ENCODE data around the gene CTSS.
"Not testable (repeated sequence)": the region's sequence is repeated elsewhere in the genome, so short reads cannot be mapped to it uniquely, and the experiment has no call there.

Gene CTSS

GRCh38 chr1:150765296-150765976 lies at the start of gene CTSS:
Gene CTSS (minus strand): TSS chr1:150765778. CDS start chr1:150764763, 1,015 bp downstream.
- no peak for DNase-seq (ENCODE audit: low read depth in 2 of 2)

DNA sequence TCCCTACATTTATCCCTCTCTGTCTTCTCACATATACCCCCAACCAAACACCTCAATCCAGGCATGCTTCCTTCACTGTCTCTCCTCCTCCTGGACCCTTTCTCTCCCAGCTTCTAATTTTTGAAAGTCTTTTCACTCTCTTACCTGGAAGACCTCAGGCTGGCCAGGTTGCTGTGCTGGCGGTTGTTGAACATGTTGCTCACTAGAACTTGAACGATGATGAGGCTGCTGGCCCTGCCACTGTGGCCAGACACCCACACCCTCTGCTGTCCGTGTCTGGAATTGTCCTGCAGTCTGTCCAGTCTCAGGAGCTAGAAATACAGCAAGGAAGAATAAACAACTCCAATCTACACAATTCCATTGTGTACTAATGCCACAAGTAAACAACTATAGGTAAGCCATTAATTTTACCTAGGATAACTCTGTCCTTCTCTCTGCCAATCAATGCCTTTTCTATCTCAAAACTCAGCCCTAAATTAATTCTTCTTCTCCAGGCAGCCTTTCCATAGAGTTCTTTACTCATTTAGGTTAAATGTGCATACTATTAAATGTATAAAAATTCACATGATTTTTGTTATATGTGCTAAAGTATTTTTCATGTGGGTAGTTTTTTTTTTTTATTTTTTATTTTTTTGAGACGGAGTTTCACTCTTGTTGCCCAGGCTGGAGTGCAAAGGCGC lies 47.6 kb upstream of the CTSS start:
- no peak for DNase-seq (ENCODE audit: low read depth in 2 of 2)

- no peak for DNase-seq (ENCODE audit: low read depth in 2 of 2)
These were observed 45.5 kb upstream of the CTSS start for GRCh38 chr1:150810958-150811659.

DNA sequence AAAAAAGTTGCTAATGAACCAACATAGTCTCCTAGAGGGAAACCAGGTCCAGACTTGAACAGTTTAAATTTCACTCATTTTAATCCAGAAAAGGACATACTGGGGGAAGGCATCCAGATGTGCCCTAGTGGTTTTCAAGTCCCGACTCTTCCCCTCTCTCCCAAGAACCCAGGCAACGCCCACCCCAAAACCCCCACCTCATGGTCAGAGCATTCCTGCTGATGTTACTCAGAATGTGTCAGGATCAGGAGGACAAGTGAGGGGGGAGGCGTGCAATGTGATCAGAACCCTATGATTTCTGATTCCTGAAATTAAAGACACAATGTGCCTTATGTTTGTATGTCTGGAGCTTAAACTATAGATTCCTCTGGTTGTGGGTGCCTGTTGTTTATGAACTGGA lies 44.1 kb upstream of the CTSS start:
- DNase-seq (ENCODE audit: low read depth in 2 of 2), result no peak

GRCh38 chr1:150808846-150809245 lies 43.3 kb upstream of the CTSS start:
- no peak for DNase-seq (ENCODE audit: low read depth in 2 of 2)

GRCh38 chr1:150808121-150808520 lies 42.5 kb upstream of the CTSS start, which contains the start of gene CTSK:
Gene CTSK (minus strand): TSS chr1:150808260. CDS start chr1:150806805, 1,455 bp downstream.
- no peak for DNase-seq (ENCODE audit: low read depth in 2 of 2)

DNA sequence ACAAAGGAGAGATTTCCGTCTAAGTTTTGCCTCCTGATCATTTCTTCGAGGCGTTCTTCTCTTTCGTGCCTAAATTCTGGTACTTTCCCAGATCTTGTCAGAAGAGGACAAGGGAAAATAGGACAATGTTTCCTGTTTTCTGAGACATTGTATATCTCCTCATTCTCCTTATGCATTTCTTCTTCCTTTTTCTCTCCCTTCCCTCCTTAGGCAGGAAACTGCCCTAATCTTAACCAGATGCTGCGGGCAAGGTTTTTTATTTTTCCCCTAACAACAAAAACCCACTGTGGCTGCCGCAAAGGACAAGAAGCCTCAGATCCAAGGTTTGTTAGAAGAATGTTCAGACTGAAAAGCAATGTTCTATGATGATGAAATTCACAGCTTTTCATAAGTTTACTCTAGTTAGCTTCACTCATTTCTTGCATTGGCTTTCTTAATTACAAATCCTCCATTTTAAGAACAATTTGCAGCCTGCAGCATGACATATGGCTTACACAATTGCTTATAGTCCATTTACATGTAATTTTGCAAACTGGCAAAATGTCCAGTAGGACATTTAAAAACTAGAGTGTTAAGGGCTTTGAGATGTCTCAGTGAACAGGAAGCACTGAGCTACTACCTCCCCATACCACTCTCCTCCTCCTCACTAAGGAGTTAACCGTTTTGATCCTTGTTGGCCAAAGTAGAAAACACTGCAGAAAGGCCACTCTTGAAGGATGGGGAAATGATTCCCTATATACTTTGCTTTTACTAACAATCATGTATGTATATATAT lies 41.9 kb upstream of the CTSS start:
- DNase-seq (ENCODE audit: low read depth in 2 of 2), result no peak

DNA sequence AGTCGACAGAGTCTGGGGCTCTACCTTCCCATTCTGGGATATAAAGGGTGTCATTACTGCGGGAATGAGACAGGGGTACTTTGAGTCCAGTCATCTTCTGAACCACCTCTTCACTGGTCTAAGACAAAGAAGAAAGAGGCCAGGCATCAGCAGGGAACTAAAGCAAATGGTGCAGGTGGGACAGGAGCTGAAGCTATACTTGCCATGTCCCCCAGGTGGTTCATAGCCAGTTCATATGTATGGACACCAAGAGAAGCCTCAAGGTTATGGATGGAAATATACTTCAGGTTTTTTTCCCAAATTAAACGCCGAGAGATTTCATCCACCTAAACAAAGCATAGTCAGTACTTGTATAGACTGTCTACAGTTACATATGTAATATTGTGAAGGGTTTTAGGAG lies 40.3 kb upstream of the CTSS start:
- DNase-seq (ENCODE audit: low read depth in 2 of 2), result no peak

GRCh38 chr1:150804671-150805070 lies 39.1 kb upstream of the CTSS start:
- no peak for DNase-seq (ENCODE audit: low read depth in 2 of 2)

GRCh38 chr1:150799089-150799488 lies 33.5 kb upstream of the CTSS start:
- DNase-seq (ENCODE audit: low read depth in 2 of 2), result no peak

DNA sequence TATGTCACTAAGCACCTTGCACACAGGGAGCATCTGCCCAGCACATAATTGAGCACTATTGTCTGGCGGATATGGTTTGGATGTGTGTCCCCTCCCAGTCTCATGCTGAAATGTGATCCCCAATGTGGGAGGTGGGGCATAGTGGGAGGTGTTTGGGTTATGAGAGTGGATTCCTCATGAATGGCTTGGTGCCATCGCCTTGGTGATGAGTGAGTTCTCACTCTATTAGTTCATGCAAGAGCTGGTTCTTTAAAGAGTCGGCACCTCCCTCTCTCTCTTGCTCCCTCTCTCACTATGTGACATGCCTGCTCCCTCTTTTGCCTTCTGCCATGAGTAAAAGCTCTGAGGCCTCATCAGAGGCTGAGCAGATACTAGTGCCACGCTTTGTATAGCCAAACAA lies 32.9 kb upstream of the CTSS start:
- no peak for DNase-seq (ENCODE audit: low read depth in 2 of 2)

- DNase-seq (ENCODE audit: low read depth in 2 of 2), result no peak
These were observed 30.8 kb upstream of the CTSS start for GRCh38 chr1:150796374-150796773.

DNA sequence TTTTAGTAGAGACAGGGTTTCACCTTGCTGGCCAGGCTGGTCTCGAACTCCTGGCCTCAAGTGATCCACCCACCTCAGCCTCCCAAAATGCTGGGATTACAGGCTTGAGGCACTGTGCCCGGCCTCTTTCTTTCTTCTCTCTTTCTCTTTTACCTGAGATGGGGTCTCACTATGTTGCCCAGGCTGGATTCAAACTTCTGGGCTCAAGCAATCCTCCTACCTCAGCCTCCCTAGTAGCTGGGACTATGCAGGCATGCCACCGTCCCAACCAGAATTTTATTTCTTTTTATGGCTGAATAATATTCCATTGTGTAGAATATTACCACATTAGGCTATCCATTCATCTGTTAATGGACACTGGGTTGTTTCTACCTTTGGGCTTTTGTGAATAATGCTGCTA lies 28.2 kb upstream of the CTSS start:
- not testable (repeated sequence) for DNase-seq (ENCODE audit: low read depth in 2 of 2)

DNA sequence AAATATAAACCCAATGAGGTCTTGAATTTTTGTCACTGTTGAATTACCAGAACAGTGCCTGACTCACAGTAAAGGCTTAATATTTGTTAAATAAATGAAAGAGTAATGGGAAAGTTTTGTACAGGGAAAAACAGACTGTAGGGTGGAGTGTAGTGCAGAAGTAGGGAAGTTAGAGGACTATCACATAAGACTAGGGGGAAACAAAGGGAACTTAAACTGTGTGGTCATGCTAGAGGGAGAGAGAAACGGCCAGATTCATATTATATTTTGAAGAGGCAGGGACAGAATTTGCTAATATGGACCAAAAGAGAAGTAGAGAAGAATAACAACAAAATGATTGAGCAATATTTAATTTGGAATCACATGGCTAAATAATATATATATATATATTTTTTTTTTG lies 27.6 kb upstream of the CTSS start:
- DNase-seq (ENCODE audit: low read depth in 2 of 2), result no peak

GRCh38 chr1:150791585-150791984 lies 26.0 kb upstream of the CTSS start:
- DNase-seq (ENCODE audit: low read depth in 2 of 2), result no peak

DNA sequence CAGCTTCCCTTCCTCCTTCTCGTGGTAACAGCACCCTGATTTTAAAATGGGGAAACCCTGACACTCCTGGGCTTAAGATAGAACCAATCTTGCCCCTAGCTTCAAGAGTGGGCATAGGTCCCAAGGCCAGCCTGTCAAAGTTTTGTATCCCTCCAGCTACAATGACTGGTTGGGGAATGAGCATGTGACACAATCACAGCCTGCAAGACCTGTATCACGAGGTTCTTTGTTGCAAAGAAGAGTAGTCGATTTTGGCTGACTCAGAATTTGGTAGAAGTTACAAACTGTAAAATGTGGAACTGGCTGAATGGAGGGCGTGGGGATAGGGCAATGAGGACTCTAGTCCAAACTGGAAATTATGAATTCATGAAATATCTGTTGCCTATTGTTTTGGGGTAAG lies 23.8 kb upstream of the CTSS start:
- no peak for DNase-seq (ENCODE audit: low read depth in 2 of 2)

DNA sequence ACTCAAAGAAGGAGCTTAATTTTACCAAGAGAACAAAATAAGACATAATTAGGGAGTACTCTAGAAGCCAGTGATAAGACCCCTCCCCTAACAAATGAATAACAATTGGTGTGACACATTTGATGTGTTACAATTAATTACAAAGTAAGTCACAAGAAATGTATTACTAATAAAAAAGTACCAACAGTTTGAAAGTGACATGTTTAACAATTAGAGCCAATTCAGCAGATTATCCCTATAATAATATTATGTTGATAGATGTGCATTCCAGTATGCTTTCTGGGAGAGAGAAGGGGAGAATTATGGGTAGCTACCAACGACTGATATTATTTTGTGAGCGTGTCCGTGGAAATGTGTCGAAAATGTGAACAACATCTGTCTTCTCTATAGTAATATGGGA lies 23.4 kb upstream of the CTSS start:
- DNase-seq (ENCODE audit: low read depth in 2 of 2), result no peak

- DNase-seq (ENCODE audit: low read depth in 2 of 2), result no peak
These were observed 21.9 kb upstream of the CTSS start for GRCh38 chr1:150787455-150787854.

DNA sequence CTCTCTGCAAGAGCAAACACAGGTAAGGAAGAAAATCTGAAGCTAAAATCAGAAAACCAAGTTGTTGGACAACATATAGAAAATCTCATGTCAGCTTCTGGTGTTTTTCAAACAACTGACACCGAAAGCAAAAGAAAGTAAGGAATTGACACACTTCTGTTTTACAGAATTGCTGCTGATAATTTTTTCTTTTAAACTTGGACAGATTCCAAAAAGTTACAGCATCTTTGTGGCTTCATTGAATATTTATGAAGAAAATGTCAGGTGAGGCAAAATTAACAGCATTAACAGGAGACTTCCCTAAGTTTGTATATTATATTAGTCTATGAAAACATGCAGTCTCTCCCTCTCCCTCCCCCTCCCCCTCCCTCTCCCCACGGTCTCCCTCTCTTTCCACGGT lies 14.9 kb upstream of the CTSS start:
- no peak for DNase-seq (ENCODE audit: low read depth in 2 of 2)

DNA sequence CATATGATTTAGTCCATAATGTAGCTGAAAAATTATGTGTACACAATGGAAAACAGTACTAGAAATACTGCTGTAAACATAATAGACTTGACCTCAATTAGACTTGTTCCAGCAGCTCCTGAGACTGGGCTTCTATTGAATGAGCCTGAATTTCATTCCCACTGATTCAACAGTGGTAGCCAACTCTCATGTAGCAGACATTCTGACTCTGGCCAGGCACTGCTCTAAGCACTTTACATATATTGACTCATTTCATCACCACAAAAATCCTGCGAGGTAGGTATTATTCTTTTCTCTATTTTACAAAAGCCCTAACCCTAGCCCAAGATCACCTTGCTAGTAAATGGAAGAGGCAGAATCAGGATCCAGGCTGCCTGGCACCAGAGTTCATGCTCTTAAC lies 12.8 kb upstream of the CTSS start:
- no peak for DNase-seq (ENCODE audit: low read depth in 2 of 2)

DNA sequence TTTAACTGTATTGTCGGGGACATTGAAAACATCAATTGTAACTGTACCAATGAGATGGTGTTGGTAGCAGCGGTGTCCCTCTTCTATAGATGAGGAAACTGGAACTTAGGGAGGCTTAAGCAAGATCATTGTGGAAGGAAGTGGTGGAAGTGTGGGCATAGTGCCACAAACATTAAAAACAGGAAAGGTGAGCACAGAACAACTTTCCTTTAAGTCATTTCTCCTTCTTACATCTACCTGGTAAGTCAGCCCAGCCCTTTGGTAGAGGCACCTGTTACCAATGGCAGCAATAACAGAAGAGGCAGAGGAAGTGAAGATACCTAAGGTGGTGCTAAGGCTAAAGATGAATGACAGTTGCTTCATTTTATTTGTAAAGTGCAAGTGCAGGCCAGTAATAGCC lies 12.0 kb upstream of the CTSS start:
- DNase-seq (ENCODE audit: low read depth in 2 of 2), result no peak

GRCh38 chr1:150775931-150776505 lies 10.4 kb upstream of the CTSS start:
- DNase-seq (ENCODE audit: low read depth in 2 of 2), result not testable (repeated sequence)
